Lower leg skin (tissue), 3 donors: ENCODE data around the gene MCCC2.

Source experiments
- POLR2A ChIP-seq, 2 donors: fragments of 450-650 bp; IDR thresholded peaks; one replicate each; pipeline ENCODE4 v1.6.1; 2016 to 2017; ENCODE audit warnings: antibody characterized with exemption in 2 of 2, mild to moderate bottlenecking in 1 of 2, moderate library complexity in 1 of 2
- TF ChIP-seq, protein P1 (sequence below), 3 donors: fragments of 450-650 bp; IDR thresholded peaks; one replicate each; pipeline ENCODE4 v1.5.1; 2016; ENCODE audit warnings: antibody characterized with exemption in 3 of 3, mild to moderate bottlenecking in 3 of 3, moderate library complexity in 2 of 3

DNA sequence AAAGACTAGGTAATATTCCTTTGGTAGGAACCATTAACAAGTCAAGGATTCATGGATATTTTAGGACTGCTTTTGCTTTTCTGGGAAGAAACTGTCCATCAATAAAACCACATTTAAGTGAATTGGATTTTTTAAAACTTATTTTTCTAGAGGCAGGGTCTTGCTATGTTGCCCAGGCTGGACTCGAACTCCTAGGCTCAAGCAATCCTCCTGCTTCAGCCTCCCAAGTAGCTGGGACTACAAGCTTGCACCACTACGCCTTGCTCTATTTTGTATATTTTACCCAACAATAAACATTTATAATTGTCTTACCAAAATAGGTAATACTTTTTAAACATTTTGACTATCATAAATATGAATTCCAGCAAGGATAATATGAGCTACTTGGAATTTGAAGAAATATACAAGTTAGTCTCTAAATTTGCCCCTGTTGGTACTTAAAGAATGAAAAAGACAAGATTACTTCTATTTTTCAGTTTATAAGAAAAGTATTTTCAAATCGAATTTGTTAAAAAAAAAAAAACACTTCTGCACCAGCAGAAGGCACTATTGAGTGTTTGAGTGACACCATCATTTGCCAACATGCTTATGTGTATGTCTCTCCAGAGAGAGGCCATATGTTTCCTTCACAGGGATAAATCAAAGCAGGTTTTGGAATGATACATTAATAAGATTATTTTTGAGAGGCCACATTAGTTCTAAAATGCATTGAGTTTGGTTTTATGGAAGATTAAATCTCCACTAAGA is 71.9 kb downstream of the MCCC2 start:
- TF ChIP-seq, protein P1, sequence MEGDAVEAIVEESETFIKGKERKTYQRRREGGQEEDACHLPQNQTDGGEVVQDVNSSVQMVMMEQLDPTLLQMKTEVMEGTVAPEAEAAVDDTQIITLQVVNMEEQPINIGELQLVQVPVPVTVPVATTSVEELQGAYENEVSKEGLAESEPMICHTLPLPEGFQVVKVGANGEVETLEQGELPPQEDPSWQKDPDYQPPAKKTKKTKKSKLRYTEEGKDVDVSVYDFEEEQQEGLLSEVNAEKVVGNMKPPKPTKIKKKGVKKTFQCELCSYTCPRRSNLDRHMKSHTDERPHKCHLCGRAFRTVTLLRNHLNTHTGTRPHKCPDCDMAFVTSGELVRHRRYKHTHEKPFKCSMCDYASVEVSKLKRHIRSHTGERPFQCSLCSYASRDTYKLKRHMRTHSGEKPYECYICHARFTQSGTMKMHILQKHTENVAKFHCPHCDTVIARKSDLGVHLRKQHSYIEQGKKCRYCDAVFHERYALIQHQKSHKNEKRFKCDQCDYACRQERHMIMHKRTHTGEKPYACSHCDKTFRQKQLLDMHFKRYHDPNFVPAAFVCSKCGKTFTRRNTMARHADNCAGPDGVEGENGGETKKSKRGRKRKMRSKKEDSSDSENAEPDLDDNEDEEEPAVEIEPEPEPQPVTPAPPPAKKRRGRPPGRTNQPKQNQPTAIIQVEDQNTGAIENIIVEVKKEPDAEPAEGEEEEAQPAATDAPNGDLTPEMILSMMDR (IDR thresholded peaks at IDR 0.05): no peak
- no peak for TF ChIP-seq POLR2A (IDR thresholded peaks at IDR 0.05)
